GM04503 (cell line): Measurements from ENCODE around the gene OR13C3.
"Not testable (repeated sequence)": the region's sequence is repeated elsewhere in the genome, so short reads cannot be mapped to it uniquely, and the experiment has no call there.

Source experiments
- DNase-seq: peaks from one replicate; pipeline ENCODE4 v3.0.0-alpha.2; 2012; ENCODE audit warnings: low read depth

OR13C3 gene

GRCh38 chr9:104536756-104537155 lies at the start of gene OR13C3:
Gene OR13C3, minus strand, starts transcription at chr9:104536856. Its CDS starts 133 bp downstream, at chr9:104536723.
- DNase-seq = no peak

GRCh38 chr9:104580562-104580961 lies 43.9 kb upstream of the OR13C3 start:
- no peak for DNase-seq

GRCh38 chr9:104577263-104577662 lies 40.6 kb upstream of the OR13C3 start:
- no peak for DNase-seq

DNA sequence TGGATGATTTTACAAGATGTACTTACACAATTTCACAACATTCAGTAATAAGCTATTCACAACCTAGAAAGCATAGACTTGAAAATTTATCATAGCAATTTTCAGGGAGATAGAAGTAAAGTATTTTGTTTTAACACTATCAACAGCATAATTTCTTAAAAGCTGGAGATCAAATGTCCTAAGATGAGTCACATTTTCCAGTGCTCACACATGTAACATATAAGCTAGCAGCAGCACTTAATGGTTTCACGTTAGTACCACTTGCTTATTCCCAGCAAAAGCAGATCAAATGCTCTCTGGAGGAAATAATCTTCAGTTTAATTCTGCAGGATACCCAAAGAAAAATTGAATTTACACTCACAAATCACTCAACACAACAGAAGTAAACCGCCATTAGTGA lies 38.8 kb upstream of the OR13C3 start:
- DNase-seq = no peak

GRCh38 chr9:104572612-104573011 lies 36.0 kb upstream of the OR13C3 start:
- DNase-seq = no peak

GRCh38 chr9:104568868-104569267 lies 32.2 kb upstream of the OR13C3 start, which contains the start of gene OR13C8:
Gene OR13C8, plus strand, starts transcription at chr9:104569168. Its CDS starts 0 bp downstream, at chr9:104569168.
- DNase-seq = no peak

GRCh38 chr9:104564358-104564757 lies 27.7 kb upstream of the OR13C3 start:
- DNase-seq = no peak

- no peak for DNase-seq
Observed at GRCh38 chr9:104556830-104557634, 20.4 kb upstream of the OR13C3 start.

- no peak for DNase-seq
Observed at GRCh38 chr9:104555521-104555920, 18.9 kb upstream of the OR13C3 start.

DNA sequence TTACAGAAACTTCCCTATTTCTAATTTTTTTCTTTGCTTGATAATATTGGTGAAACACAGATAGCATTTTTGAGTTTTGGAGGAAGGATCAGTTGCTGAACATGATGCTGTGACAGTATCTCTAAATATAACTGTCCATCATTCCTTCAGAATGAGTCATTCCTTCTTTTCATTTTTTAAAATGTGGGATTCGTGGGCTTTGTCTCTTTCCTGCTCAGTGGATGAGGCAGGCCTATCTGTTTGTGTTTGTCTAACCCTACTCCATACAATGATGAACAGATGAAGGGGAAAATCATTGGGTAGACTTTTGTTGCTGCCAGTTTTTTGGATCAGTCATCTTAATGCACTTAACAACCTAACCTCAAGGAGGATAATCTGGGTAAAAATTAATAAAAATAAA lies 16.6 kb upstream of the OR13C3 start:
- DNase-seq = peak; percentile 5

DNA sequence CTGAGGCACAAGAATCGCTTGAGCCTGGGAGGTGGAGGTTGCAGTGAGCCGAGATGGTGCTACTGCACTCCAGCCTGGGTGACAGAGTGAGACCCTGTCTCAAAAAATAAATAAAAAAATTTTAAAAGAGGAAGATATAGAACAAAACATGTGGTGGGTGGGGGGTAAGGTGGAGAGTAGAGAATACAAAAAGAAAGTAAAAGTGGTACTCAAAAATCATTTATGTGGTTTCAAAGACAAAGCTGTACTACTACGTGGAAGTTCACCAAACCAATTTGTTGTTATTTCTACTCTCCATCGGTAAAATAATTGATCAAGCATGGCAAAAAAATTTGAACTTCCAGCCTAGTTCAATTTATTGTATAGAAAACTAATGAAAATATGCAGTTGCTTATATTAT lies 8.0 kb upstream of the OR13C3 start:
- no peak for DNase-seq

DNA sequence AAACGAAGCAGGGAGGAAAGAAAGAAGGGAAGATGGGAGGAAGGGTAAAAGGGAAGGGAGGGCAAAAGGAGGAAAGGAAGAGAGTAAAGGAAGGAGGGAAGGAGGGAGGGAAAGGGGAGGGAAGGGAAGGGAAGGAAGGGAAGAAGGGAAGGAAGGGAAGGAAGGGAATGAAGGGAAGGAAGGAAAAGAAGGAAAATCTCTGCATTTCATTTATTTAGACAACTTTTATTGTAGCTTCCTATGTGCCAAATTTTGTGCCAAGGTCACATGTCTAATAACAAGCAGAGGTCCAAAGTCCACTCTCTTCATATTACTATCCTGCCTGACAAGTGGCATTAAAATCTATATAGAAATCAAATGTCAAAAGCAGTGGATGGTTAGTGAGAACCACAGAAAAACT lies 2.6 kb upstream of the OR13C3 start:
- no peak for DNase-seq

DNA sequence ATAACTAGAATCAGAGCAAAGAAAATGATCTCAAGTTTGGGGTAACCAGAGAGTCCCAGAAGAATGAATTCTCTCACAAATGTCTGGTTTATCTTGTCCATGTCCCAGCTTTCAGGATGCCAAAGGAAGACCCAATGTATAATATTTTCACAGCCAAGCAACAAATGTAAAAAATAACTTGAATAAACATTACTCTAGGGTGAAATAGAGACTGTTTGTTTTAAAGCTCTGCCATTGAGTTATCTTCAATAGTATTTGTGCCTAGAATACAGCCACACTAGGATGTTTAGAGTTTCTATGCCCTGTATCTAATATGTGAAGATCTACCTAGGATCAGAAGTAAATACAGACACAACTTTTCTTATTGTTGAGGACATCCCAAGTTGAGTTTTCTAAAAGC lies 9.5 kb downstream of the OR13C3 start, which contains the start of gene OR13C4:
OR13C4 (minus strand) TSS at position 101 of the 400 bp plus-strand sequence; CDS start at position 101, 0 bp downstream.
- no peak for DNase-seq

GRCh38 chr9:104520241-104520640 lies 16.4 kb downstream of the OR13C3 start:
- not testable (repeated sequence) for DNase-seq

DNA sequence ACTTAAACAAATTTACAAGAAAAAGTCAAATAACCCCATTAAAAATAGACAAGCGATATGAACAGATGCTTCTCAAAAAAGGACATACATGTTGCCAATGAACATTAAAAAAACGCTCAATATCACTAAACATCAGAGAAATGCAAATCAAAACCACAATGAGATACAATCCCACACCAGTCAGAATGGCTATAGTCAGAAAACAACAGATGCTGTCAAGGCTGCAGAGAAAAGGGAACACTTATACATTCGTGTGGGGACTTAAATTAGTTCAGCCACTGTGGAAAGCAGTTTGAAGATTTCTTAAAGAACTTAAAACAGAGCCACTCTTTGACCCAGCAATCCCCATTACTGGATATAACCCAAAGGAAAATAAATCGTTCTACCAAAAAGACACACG lies 21.8 kb downstream of the OR13C3 start:
- no peak for DNase-seq

GRCh38 chr9:104506565-104506964 lies 30.1 kb downstream of the OR13C3 start:
- DNase-seq = no peak

DNA sequence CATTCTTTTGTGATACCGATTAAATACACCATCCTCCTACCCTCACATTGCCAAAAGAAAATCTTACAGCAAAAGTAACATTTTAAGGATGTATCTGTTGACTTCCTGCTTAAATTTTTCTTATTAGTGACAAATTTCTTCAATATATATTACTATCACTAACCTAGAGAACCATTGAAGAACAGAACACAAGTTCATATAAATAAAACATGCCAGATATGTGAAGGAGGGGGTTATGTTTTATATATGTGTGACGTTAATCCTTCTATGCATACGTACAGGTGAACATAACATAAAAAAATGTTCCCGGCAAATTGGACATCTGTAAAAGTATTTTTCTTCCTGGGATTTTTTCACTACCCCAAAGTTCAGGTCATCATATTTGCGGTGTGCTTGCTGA lies 32.7 kb downstream of the OR13C3 start, which contains the start of gene OR13F1:
OR13F1 (plus strand) TSS at position 301 of the 400 bp plus-strand sequence; CDS start at position 301, 0 bp downstream.
- DNase-seq = no peak

DNA sequence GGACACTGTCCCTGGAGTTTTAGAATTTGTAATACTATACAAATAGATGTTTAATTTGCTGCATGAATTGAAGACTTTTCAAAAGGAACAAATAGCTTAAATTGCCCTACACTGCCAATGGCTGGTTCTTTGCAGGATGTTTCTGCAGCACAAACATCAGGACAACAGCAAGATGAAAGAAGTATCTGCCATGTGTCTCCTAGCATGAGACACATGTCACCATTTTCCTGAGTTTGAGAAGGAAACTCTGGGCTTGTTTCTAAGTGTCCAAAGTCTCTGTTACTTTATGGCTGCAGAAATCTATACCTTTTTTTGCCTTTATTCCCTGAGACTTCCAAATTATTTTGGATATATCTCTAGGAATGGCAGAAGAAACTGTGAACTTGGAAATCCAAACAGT lies 33.2 kb downstream of the OR13C3 start:
- DNase-seq = no peak

DNA sequence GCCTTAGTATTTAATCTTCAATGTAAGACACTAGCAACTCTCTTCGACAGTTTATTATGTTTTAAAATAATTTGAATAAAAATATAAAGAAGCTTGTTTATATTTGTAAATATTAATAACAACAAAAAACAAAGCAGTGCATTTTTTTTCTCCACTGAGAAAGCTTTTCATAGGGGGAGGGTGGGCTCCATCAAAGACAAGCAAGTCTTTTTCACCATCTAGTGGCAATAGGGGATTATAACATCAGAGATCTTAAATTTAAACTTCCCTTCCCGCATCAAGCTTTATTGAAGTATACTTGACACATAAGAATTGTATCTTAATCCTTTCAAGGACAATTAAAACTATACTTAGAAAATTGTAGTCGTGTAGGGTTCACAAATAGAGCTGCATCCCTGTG lies 41.8 kb downstream of the OR13C3 start:
- DNase-seq = no peak
